ENCODE measurements around the gene SLC35F1. TPM values are rescaled to one million over a fixed set of nuclear protein-coding genes. Genes with fewer than 3 reads are reported as not detected.

Gene SLC35F1
- total and polyA plus RNA-seq, 2 experiments from 2014 or later: 0.04 to 0.43 TPM

DNA sequence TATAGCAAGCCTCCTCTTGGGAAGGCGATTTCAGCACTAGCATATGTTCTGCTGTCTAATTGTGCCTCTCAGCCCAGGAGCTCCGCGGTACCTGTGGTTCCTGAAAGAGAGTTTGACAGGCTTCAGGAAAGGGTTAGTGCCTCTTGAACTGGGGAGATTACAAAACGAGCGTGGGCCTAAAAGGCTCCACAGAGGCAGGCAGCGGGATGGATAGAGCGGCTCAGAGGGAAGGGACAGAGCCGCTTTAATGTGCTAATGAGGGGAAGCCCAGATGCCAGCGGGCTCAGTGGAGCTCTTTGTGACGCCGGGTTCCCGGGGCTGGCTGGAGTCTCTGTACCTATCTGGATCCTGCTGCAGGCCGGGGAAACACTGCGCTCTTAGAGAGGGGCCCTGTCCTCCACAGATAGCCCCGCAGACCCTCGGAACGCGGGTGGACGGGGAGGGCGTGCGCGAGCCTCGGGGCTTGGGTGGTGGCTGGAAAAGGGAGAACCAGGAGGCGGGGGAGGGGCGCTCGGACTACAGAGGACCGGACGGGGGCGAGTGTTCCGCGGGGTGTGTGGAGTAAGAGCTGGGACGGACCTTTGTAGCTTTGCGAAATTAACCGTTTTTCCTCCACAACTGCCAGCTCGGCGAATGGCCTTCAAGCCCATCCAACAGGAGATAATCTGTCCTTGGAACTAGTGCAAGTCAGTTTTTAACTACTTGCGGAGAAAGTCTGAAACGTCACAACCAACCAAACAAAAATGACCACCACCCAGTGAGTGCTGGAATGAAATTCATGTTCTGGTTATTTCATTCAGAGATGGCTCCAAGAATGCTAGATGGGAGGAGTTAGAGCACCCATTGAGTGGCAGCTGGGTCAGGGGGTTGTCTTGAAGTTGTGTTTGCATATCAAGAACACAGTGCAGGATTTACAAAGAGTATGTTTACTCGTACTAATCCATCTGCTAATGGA lies 13.0 kb downstream of the SLC35F1 start:
- H4K20me1 ChIP-seq (ENCODE audit: insufficient read depth, poor library complexity, severe bottlenecking): no peaks in the 10 kb centered on the region
- DNase-seq (ENCODE audit: low spot score): peak; percentile 42
- no peaks in the 10 kb centered on the region for H3K4me1 ChIP-seq (ENCODE audit: insufficient read depth)
- H3K27ac ChIP-seq: no peak overlapping the region
- H3K4me2 ChIP-seq: peak overlapping the region; percentile 87
- H3K9me2 ChIP-seq (replicated peaks; ENCODE audit: insufficient read depth): no peaks in the 10 kb centered on the region
- WGBS (ENCODE audit: low lambda C conversion rate, missing lambda C conversion rate): 3% methylated on average over 32 of the region's 39 CpGs
- no peaks in the 10 kb centered on the region for H3K36me3 ChIP-seq (replicated peaks; ENCODE audit: insufficient read depth, low read depth)
- no peaks in the 10 kb centered on the region for H3K79me2 ChIP-seq
- H3K9me3 ChIP-seq (ENCODE audit: low read depth): no peaks in the 10 kb centered on the region
- H3K4me3 ChIP-seq: no peak overlapping the region
- H3K27me3 ChIP-seq: peaks cover 27% of the 10 kb centered on the region
- TF ChIP-seq EZH2 (IDR thresholded peaks at IDR 0.05; ENCODE audit: borderline replicate concordance) (no peak), EZH2phosphoT487 (IDR thresholded peaks at IDR 0.05; ENCODE audit: low read depth, severe bottlenecking, unreplicated experiment) (no peak)
- TF ChIP-seq, protein P1, sequence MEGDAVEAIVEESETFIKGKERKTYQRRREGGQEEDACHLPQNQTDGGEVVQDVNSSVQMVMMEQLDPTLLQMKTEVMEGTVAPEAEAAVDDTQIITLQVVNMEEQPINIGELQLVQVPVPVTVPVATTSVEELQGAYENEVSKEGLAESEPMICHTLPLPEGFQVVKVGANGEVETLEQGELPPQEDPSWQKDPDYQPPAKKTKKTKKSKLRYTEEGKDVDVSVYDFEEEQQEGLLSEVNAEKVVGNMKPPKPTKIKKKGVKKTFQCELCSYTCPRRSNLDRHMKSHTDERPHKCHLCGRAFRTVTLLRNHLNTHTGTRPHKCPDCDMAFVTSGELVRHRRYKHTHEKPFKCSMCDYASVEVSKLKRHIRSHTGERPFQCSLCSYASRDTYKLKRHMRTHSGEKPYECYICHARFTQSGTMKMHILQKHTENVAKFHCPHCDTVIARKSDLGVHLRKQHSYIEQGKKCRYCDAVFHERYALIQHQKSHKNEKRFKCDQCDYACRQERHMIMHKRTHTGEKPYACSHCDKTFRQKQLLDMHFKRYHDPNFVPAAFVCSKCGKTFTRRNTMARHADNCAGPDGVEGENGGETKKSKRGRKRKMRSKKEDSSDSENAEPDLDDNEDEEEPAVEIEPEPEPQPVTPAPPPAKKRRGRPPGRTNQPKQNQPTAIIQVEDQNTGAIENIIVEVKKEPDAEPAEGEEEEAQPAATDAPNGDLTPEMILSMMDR (IDR thresholded peaks at IDR 0.05; ENCODE audit: poor library complexity): no peak
- peak overlapping the region; percentile 64 for H2AFZ ChIP-seq

DNA sequence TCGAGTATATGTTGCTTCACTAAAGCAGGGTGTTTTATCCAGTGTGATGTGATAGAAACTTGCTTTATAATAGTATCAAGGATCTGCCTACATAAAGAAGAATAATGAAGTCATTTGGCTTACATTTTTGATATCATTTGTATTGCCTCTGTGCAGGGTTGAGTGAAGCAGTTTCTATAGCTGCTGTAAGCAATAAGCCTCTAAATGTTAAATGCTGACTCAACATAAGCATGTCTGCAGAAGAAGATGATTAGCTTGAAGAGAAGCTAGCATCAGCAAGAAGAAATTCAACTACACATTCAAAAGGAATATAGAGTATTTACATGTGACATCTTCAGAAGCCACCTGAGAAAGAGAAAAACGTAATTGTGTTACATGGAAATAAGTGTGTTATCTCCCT lies 17.6 kb downstream of the SLC35F1 start:
- no peak overlapping the region for H3K27ac ChIP-seq
- no peaks in the 10 kb centered on the region for H3K27me3 ChIP-seq
- DNase-seq (ENCODE audit: low spot score): no peak
- 80% methylated on average over 2 of the region's 2 CpGs for WGBS (ENCODE audit: low lambda C conversion rate, missing lambda C conversion rate)
- no peak overlapping the region for H3K4me2 ChIP-seq
- H2AFZ ChIP-seq: no peak overlapping the region
- TF ChIP-seq EZH2 (IDR thresholded peaks at IDR 0.05; ENCODE audit: borderline replicate concordance) (no peak), EZH2phosphoT487 (IDR thresholded peaks at IDR 0.05; ENCODE audit: low read depth, severe bottlenecking, unreplicated experiment) (no peak)
- TF ChIP-seq, protein P1 (IDR thresholded peaks at IDR 0.05; ENCODE audit: poor library complexity): no peak
- no peaks in the 10 kb centered on the region for H3K4me1 ChIP-seq (ENCODE audit: insufficient read depth)
- no peaks in the 10 kb centered on the region for H3K9me3 ChIP-seq (ENCODE audit: low read depth)
- H3K9me2 ChIP-seq (replicated peaks; ENCODE audit: insufficient read depth): no peaks in the 10 kb centered on the region
- H3K4me3 ChIP-seq: no peak overlapping the region
- no peaks in the 10 kb centered on the region for H4K20me1 ChIP-seq (ENCODE audit: insufficient read depth, poor library complexity, severe bottlenecking)
- no peaks in the 10 kb centered on the region for H3K79me2 ChIP-seq
- H3K36me3 ChIP-seq (replicated peaks; ENCODE audit: insufficient read depth, low read depth): no peaks in the 10 kb centered on the region

DNA sequence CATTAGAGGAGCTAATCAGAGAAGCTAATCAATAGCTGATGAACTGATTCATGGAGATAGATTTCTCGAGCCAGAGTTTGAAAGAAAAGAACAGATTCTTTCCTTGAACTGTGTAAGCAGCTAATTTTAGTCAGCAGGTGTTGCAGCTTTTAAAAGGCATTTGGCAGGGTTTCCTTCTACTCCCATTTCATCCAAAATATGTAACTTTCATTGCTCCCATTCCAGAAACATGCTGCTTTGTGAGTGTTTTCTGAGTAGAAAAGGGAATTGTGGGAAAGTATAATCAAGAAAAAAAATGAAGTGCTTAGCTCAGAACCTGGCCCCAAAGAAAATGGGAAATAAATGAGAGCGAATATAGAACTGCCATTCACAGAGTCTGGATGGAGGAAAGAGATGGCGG lies 20.8 kb downstream of the SLC35F1 start:
- TF ChIP-seq EZH2 (IDR thresholded peaks at IDR 0.05; ENCODE audit: borderline replicate concordance): no peak
- TF ChIP-seq EZH2phosphoT487 (IDR thresholded peaks at IDR 0.05; ENCODE audit: low read depth, severe bottlenecking, unreplicated experiment): no peak
- TF ChIP-seq, protein P1 (IDR thresholded peaks at IDR 0.05; ENCODE audit: poor library complexity): no peak
- H3K9me3 ChIP-seq (ENCODE audit: low read depth): no peaks in the 10 kb centered on the region
- 92% methylated on average over 3 of the region's 3 CpGs for WGBS (ENCODE audit: low lambda C conversion rate, missing lambda C conversion rate)
- no peak overlapping the region for H3K27ac ChIP-seq
- H3K4me2 ChIP-seq: no peak overlapping the region
- H3K4me3 ChIP-seq: no peak overlapping the region
- no peaks in the 10 kb centered on the region for H4K20me1 ChIP-seq (ENCODE audit: insufficient read depth, poor library complexity, severe bottlenecking)
- H3K9me2 ChIP-seq (replicated peaks; ENCODE audit: insufficient read depth): no peaks in the 10 kb centered on the region
- H3K79me2 ChIP-seq: no peaks in the 10 kb centered on the region
- H3K36me3 ChIP-seq (replicated peaks; ENCODE audit: insufficient read depth, low read depth): no peaks in the 10 kb centered on the region
- no peaks in the 10 kb centered on the region for H3K27me3 ChIP-seq
- DNase-seq (ENCODE audit: low spot score): no peak
- H3K4me1 ChIP-seq (ENCODE audit: insufficient read depth): no peaks in the 10 kb centered on the region
- H2AFZ ChIP-seq: no peak overlapping the region

All from hepatocyte (in vitro differentiated cells).